Neural crest cell (in vitro differentiated cells): ENCODE measurements around the gene LCE1B. TPM values are rescaled to one million over a fixed set of nuclear protein-coding genes. Genes with fewer than 3 reads are reported as not detected.

ENCODE experiments used
- DNase-seq: peaks from one replicate; pipeline ENCODE4 v3.0.0; 2021; ENCODE audit warnings: low read depth, mixed read lengths, low spot score
- H3K27ac Mint-ChIP-seq: one replicate; pipeline ENCODE4 v1.8.0; 2021; ENCODE audit warnings: mild to moderate bottlenecking, mixed read lengths; ENCODE audit not compliant: unreplicated experiment
- H3K27me3 Mint-ChIP-seq: 2 replicates; pipeline ENCODE4 v1.8.0; 2021; ENCODE audit warnings: low read depth, mild to moderate bottlenecking, mixed read lengths
- H3K36me3 Mint-ChIP-seq: 2 replicates; pipeline ENCODE4 v1.8.0; 2021; ENCODE audit warnings: low read depth, mild to moderate bottlenecking, mixed read lengths
- H3K4me1 Mint-ChIP-seq: 2 replicates; pipeline ENCODE4 v1.8.0; 2021; ENCODE audit warnings: mixed read lengths
- H3K4me3 Mint-ChIP-seq: one replicate; pipeline ENCODE4 v1.8.0; 2021; ENCODE audit warnings: mild to moderate bottlenecking, mixed read lengths
- H3K9me3 Mint-ChIP-seq: 2 replicates; pipeline ENCODE4 v1.8.0; 2021; ENCODE audit warnings: mixed read lengths
- total RNA-seq: library from RNA; stranded (reverse); gene quantifications from 2 replicates; pipeline ENCODE4 v1.2.1, GENCODE V29; 2021
- TF ChIP-seq, protein P1 (sequence below): fragments of 200-600 bp; sonication (generic); conservative IDR thresholded peaks from 2 replicates; pipeline ENCODE4 v1.5.0; 2021; ENCODE audit warnings: antibody characterized with exemption, mild to moderate bottlenecking

The LCE1B gene
- total RNA-seq, 1 donor from 2014 or later = not detected

DNA sequence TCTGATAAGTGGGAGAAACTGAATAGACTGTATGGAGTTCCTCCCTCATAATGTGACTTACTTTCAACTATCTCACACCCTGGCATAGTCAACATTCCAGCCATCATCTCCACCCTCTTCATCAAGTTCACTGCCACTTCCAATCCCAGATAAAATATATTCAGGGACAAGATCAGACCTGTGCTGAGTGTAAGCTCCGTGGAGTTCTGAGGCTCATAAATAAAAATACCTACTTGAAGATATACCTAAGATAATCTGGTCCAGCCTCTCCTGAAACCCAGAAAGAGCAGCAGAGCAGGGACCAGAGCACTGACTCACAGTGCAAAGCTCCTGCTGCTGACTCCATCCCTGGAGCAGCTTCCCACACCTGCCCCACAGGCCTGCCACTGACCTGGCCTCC is 46.3 kb downstream of the LCE1B start:
- Mint-ChIP-seq H3K4me3 (no peak overlapping the region), H3K4me1 (no peaks in the 10 kb centered on the region), H3K9me3 (peaks cover 28% of the 10 kb centered on the region), H3K36me3 (no peaks in the 10 kb centered on the region), H3K27ac (no peak overlapping the region), H3K27me3 (no peaks in the 10 kb centered on the region)
- TF ChIP-seq, protein P1, sequence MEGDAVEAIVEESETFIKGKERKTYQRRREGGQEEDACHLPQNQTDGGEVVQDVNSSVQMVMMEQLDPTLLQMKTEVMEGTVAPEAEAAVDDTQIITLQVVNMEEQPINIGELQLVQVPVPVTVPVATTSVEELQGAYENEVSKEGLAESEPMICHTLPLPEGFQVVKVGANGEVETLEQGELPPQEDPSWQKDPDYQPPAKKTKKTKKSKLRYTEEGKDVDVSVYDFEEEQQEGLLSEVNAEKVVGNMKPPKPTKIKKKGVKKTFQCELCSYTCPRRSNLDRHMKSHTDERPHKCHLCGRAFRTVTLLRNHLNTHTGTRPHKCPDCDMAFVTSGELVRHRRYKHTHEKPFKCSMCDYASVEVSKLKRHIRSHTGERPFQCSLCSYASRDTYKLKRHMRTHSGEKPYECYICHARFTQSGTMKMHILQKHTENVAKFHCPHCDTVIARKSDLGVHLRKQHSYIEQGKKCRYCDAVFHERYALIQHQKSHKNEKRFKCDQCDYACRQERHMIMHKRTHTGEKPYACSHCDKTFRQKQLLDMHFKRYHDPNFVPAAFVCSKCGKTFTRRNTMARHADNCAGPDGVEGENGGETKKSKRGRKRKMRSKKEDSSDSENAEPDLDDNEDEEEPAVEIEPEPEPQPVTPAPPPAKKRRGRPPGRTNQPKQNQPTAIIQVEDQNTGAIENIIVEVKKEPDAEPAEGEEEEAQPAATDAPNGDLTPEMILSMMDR = no peak
- DNase-seq = no peak

DNA sequence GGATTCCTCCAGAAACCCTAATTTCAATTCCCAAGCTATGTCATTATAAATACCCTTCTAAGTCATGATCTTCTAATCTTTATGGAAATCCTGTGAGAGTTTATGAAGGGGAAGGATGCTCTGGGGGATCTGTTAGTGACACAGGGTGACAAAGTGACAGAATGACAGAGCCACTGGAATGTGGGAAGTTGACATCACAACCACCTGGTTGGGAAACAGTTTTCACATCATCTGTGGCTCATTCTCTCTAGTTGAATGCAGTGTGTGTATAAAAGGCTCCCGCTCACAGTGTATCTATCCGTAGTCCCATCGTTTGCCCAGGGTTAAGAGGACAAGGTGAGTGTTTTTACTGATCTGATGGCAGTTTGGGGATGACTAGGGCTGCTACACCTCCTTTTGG is 47.9 kb downstream of the LCE1B start, which contains the start of gene LCE7A:
Gene LCE7A (plus strand): TSS at position 301 of the 400 bp plus-strand sequence. CDS start 702 bp downstream, outside the sequence.
- peaks cover 21% of the 10 kb centered on the region for H3K9me3 Mint-ChIP-seq

GRCh38 chr1:152860129-152860528 is 48.4 kb downstream of the LCE1B start:
- no peak for DNase-seq
- H3K4me1 Mint-ChIP-seq = no peaks in the 10 kb centered on the region
- no peak overlapping the region for H3K4me3 Mint-ChIP-seq
- TF ChIP-seq, protein P1 = no peak
- H3K9me3 Mint-ChIP-seq = peaks cover 18% of the 10 kb centered on the region
- H3K27ac Mint-ChIP-seq = no peak overlapping the region
- no peaks in the 10 kb centered on the region for H3K27me3 Mint-ChIP-seq
- no peaks in the 10 kb centered on the region for H3K36me3 Mint-ChIP-seq

More for the DNA sequence above, 47.9 kb downstream of the LCE1B start, which contains the start of gene LCE7A:
- Mint-ChIP-seq H3K27me3 (no peaks in the 10 kb centered on the region), H3K4me3 (no peak within 1 kb of the TSS), H3K36me3 (no peaks in the 10 kb centered on the region), H3K27ac (no peak within 1 kb of the TSS), H3K4me1 (no peaks in the 10 kb centered on the region)
- TF ChIP-seq, protein P1 = no peak
- DNase-seq = no peak

DNA sequence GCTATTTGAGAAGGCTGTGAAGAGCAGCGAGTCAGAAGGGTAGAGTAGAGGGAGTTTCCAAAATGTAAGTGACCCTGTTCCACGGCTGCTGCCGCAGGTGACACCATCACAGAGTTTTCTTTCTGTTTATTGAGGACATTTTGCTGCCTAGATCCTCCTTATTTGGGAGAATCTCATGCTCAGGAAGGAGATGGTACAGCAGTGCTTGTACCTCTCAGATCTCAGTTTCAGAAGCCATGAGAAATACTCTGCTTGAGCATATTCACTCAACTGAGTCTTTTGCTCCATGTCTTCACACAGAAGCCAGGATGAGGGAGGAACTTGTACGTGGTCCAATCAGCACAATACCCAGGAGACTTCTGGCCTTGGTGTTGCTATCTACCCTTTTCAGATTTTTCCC is 49.6 kb downstream of the LCE1B start:
- Mint-ChIP-seq H3K4me3 (no peak overlapping the region), H3K4me1 (no peaks in the 10 kb centered on the region), H3K27ac (no peak overlapping the region), H3K9me3 (peaks cover 15% of the 10 kb centered on the region), H3K27me3 (no peaks in the 10 kb centered on the region), H3K36me3 (no peaks in the 10 kb centered on the region)
- TF ChIP-seq, protein P1 = no peak
- no peak for DNase-seq

Other genes starting within 250 kb of the LCE1B start
- not detected in 2 replicates for gene LCE3E, start 245.2 kb upstream of the LCE1B start, total RNA-seq
- gene LCE3D, start 231.5 kb upstream of the LCE1B start, total RNA-seq = not detected in 2 replicates
- not detected in 2 replicates for gene LCE3C, start 211.7 kb upstream of the LCE1B start, total RNA-seq
- gene LCE3B, start 198.2 kb upstream of the LCE1B start, total RNA-seq = not detected in 2 replicates
- not detected in 2 replicates for gene LCE3A, start 188.9 kb upstream of the LCE1B start, total RNA-seq
- gene LCE2D, start 148.6 kb upstream of the LCE1B start, total RNA-seq = not detected in 2 replicates
- not detected in 2 replicates for gene LCE2C, start 136.7 kb upstream of the LCE1B start, total RNA-seq
- not detected in 2 replicates for gene LCE2B, start 125.8 kb upstream of the LCE1B start, total RNA-seq
- gene LCE2A, start 113.6 kb upstream of the LCE1B start, total RNA-seq = not detected in 2 replicates
- not detected in 2 replicates for gene LCE4A, start 103.8 kb upstream of the LCE1B start, total RNA-seq
- not detected in 2 replicates for gene KPRP, start 53.9 kb upstream of the LCE1B start, total RNA-seq
- gene LCE1F, start 36.8 kb upstream of the LCE1B start, total RNA-seq = not detected in 2 replicates
- gene LCE1E, start 25.7 kb upstream of the LCE1B start, total RNA-seq = not detected in 2 replicates
- gene LCE1D, start 15.2 kb upstream of the LCE1B start, total RNA-seq = not detected in 2 replicates
- gene LCE1C, start 5.3 kb upstream of the LCE1B start, total RNA-seq = not detected in 2 replicates
- gene LCE1A, start 15.5 kb downstream of the LCE1B start, total RNA-seq = not detected in 2 replicates
- not detected in 2 replicates for gene LCE6A, start 30.9 kb downstream of the LCE1B start, total RNA-seq
- gene LCE7A, start 48.0 kb downstream of the LCE1B start, total RNA-seq = not detected in 2 replicates
- not detected in 2 replicates for gene SMCP, start 66.4 kb downstream of the LCE1B start, total RNA-seq
- not detected in 2 replicates for gene IVL, start 96.6 kb downstream of the LCE1B start, total RNA-seq
- not detected in 2 replicates for gene SPRR5, start 135.2 kb downstream of the LCE1B start, total RNA-seq
- gene SPRR4, start 158.7 kb downstream of the LCE1B start, total RNA-seq = not detected in 2 replicates
- gene SPRR1A, start 172.1 kb downstream of the LCE1B start, total RNA-seq = not detected in 2 replicates
- not detected in 2 replicates for gene SPRR3, start 189.8 kb downstream of the LCE1B start, total RNA-seq
- not detected in 2 replicates for gene SPRR1B, start 219.2 kb downstream of the LCE1B start, total RNA-seq
- gene SPRR2D, start 229.1 kb downstream of the LCE1B start, total RNA-seq = not detected in 2 replicates
- gene SPRR2A, start 245.5 kb downstream of the LCE1B start, total RNA-seq = not detected in 2 replicates